ENCODE measurements around the gene THEMIS2. TPM values are rescaled to one million over a fixed set of nuclear protein-coding genes. Genes with fewer than 3 reads are reported as not detected.

THEMIS2 gene
- total RNA-seq, 2 donors from 2014 or later: 6.8 to 12.6 TPM

GRCh38 chr1:27934818-27935549, 62.6 kb downstream of the THEMIS2 start, which contains the start of gene SMPDL3B:
TSS of gene SMPDL3B (plus strand) at chr1:27935000. CDS start at chr1:27935184, 184 bp downstream.
- H3K9ac ChIP-seq (ENCODE audit: low read depth in 2 of 2, low read length in 2 of 2): peak within 1 kb of the TSS; percentile 32 to 86
- H3K4me3 ChIP-seq: peak within 1 kb of the TSS; percentile 38
- no peaks in the 10 kb centered on the region for H3K9me3 ChIP-seq
- no peaks in the 10 kb centered on the region for H3K27me3 ChIP-seq
- DNase-seq: peak; percentile 88
- H3K27ac ChIP-seq: peak within 1 kb of the TSS; percentile 60
- no peaks in the 10 kb centered on the region for H3K4me1 ChIP-seq
- intact Hi-C loops (cut with DNase I): no loop called here
- TF ChIP-seq, protein P1, sequence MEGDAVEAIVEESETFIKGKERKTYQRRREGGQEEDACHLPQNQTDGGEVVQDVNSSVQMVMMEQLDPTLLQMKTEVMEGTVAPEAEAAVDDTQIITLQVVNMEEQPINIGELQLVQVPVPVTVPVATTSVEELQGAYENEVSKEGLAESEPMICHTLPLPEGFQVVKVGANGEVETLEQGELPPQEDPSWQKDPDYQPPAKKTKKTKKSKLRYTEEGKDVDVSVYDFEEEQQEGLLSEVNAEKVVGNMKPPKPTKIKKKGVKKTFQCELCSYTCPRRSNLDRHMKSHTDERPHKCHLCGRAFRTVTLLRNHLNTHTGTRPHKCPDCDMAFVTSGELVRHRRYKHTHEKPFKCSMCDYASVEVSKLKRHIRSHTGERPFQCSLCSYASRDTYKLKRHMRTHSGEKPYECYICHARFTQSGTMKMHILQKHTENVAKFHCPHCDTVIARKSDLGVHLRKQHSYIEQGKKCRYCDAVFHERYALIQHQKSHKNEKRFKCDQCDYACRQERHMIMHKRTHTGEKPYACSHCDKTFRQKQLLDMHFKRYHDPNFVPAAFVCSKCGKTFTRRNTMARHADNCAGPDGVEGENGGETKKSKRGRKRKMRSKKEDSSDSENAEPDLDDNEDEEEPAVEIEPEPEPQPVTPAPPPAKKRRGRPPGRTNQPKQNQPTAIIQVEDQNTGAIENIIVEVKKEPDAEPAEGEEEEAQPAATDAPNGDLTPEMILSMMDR (IDR thresholded peaks at IDR 0.05): no peak
- H3K36me3 ChIP-seq: no peaks in the 10 kb centered on the region

GRCh38 chr1:27935721-27936120, 63.4 kb downstream of the THEMIS2 start:
- Histone ChIP-seq H3K4me3 (peak overlapping the region; percentile 38), H3K36me3 (no peaks in the 10 kb centered on the region), H3K27me3 (no peaks in the 10 kb centered on the region), H3K4me1 (no peaks in the 10 kb centered on the region), H3K9me3 (no peaks in the 10 kb centered on the region), H3K27ac (no peak overlapping the region), H3K9ac (ENCODE audit: low read depth in 2 of 2, low read length in 2 of 2) (peak overlapping the region in 1 of 2 donors; percentile 86)
- intact Hi-C loops (cut with DNase I): no loop called here
- DNase-seq: no peak
- TF ChIP-seq, protein P1 (IDR thresholded peaks at IDR 0.05): no peak

Other genes starting within 250 kb of the THEMIS2 start
- gene FGR, start 237.4 kb upstream of the THEMIS2 start, total RNA-seq: 1 to 10 TPM; 1.4 to 2.0 TPM
- gene IFI6, start 200.4 kb upstream of the THEMIS2 start, total RNA-seq: 10 to 100 TPM; 18.0 to 25.1 TPM
- gene FAM76A, start 146.6 kb upstream of the THEMIS2 start, total RNA-seq: 10 to 100 TPM; 10.5 to 11.3 TPM
- gene STX12, start 99.3 kb upstream of the THEMIS2 start, total RNA-seq: 10 to 100 TPM; 49.2 to 65.0 TPM
- 10 to 100 TPM; 31.8 to 39.2 TPM for gene PPP1R8, start 41.8 kb upstream of the THEMIS2 start, total RNA-seq
- gene RPA2, start 42.0 kb downstream of the THEMIS2 start, total RNA-seq: 10 to 100 TPM; 14.3 to 30.7 TPM
- gene SMPDL3B, start 62.5 kb downstream of the THEMIS2 start, total RNA-seq: 10 to 100 TPM; 27.4 to 38.6 TPM
- 1 to 10 TPM; 7.1 to 9.8 TPM for gene XKR8, start 87.4 kb downstream of the THEMIS2 start, total RNA-seq
- gene EYA3, start 216.1 kb downstream of the THEMIS2 start, total RNA-seq: 10 to 100 TPM; 21.8 to 27.6 TPM